B cell (primary cell): ENCODE results near the gene VOPP1. TPM values are rescaled to one million over a fixed set of nuclear protein-coding genes. Genes with fewer than 3 reads are reported as not detected.
A peak's percentile ranks its signal among the peaks of the same experiment; 100 is the strongest.

Experiments
- ATAC-seq: fragments of 200-7000 bp; cut with Tn5 transposase; one replicate; pipeline ENCODE4 v1.10.0; 2021; ENCODE audit warnings: low read depth, mild to moderate bottlenecking, moderate number of reproducible peaks, moderate library complexity
- CTCF ChIA-PET: fragments of 350-600 bp; sonication (Branson Sonifier 250); formaldehyde crosslinking; loops from one replicate; lab custom pipeline; 2021; ENCODE audit warnings: antibody characterized with exemption, inconsistent platforms; lab: Charles Lee
- POLR2A ChIA-PET: fragments of 350-600 bp; sonication (Branson Sonifier 250); formaldehyde crosslinking; loops from one replicate; lab custom pipeline; 2021; ENCODE audit warnings: antibody characterized with exemption; lab: Charles Lee
- DNase-seq: peaks from one replicate; pipeline ENCODE4 v3.0.0; 2013
- H2AFZ ChIP-seq: 2 replicates; pipeline ENCODE4 v1.6.1; 2012; ENCODE audit warnings: mild to moderate bottlenecking, low read depth, low read length; ENCODE audit not compliant: insufficient read depth, poor library complexity, severe bottlenecking
- H3K27ac ChIP-seq, 2 donors: 1 replicate in 1 of 2; 2 replicates in 1 of 2; pipeline ENCODE4 v1.5.1; 2012 to 2013; ENCODE audit warnings: low read length in 2 of 2, mild to moderate bottlenecking in 2 of 2, moderate library complexity in 1 of 2
- H3K27me3 ChIP-seq, 4 experiments: fragments of 200-600 bp in 1 of 4; sonication (generic) in 1 of 4; replicated peaks in 1 of 4; 1 replicate in 2 of 4; 2 replicates in 2 of 4; pipeline versions ENCODE4 v1.6.1 to v1.7.0; 2013 to 2016; ENCODE audit warnings: low read length in 3 of 4, mild to moderate bottlenecking in 2 of 4, mixed read lengths in 1 of 4, moderate library complexity in 1 of 4; ENCODE audit not compliant: insufficient read depth in 4 of 4, control insufficient read depth in 3 of 4; ENCODE audit errors: control extremely low read depth in 1 of 4
- H3K36me3 ChIP-seq, 2 experiments: replicated peaks in 1 of 2; 1 replicate in 1 of 2; 2 replicates in 1 of 2; pipeline versions ENCODE4 v1.6.1 to v1.7.1; 2013; ENCODE audit warnings: low read length in 1 of 2; ENCODE audit not compliant: insufficient read depth in 2 of 2, control insufficient read depth in 1 of 2; ENCODE audit errors: control extremely low read depth in 1 of 2, extremely low read depth in 1 of 2
- H3K4me1 ChIP-seq, 2 donors: fragments of 200-600 bp in 1 of 2; sonication (generic) in 1 of 2; 1 replicate in 1 of 2; 2 replicates in 1 of 2; pipeline versions ENCODE4 v1.5.1 to v1.6.1; 2013 to 2017; ENCODE audit warnings: low read length in 2 of 2; ENCODE audit not compliant: control insufficient read depth in 2 of 2, insufficient read depth in 2 of 2
- H3K4me2 ChIP-seq: replicated peaks from 2 replicates; pipeline ENCODE3; 2012; ENCODE audit warnings: mild to moderate bottlenecking, low read depth, low read length; ENCODE audit not compliant: poor library complexity, severe bottlenecking
- H3K4me3 ChIP-seq, 5 experiments: fragments of 200-600 bp in 1 of 5; sonication (generic) in 1 of 5; 1 replicate in 3 of 5; 2 replicates in 2 of 5; pipeline versions ENCODE4 v1.5.1 to v1.7.0; 2011 to 2016; ENCODE audit warnings: low read length in 4 of 5, mild to moderate bottlenecking in 4 of 5, low read depth in 2 of 5, control low read depth in 1 of 5, moderate library complexity in 1 of 5; ENCODE audit not compliant: insufficient read depth in 1 of 5; ENCODE audit errors: control extremely low read depth in 1 of 5, extremely low read depth in 1 of 5
- H3K79me2 ChIP-seq: fragments of 200-600 bp; sonication (generic); one replicate; pipeline ENCODE4 v1.6.0; 2016; ENCODE audit warnings: low read length; ENCODE audit not compliant: control insufficient read depth, insufficient read depth
- H3K9ac ChIP-seq: fragments of 200-600 bp; sonication (generic); 2 replicates; pipeline ENCODE4 v1.6.1; 2017; ENCODE audit warnings: mild to moderate bottlenecking, low read length, moderate library complexity
- H3K9me3 ChIP-seq, 3 donors: one replicate each; pipeline versions ENCODE4 v1.6.1 to v1.7.1; 2013; ENCODE audit warnings: low read length in 2 of 3; ENCODE audit not compliant: control insufficient read depth in 2 of 3, insufficient read depth in 1 of 3; ENCODE audit errors: control extremely low read depth in 1 of 3
- H4K20me1 ChIP-seq: 2 replicates; pipeline ENCODE4 v1.6.0; 2012; ENCODE audit warnings: mild to moderate bottlenecking, low read length; ENCODE audit not compliant: insufficient read depth, control insufficient read depth, poor library complexity, severe bottlenecking
- H3K27ac Mint-ChIP-seq: one replicate; pipeline ENCODE4 v1.8.0; 2021; ENCODE audit warnings: mixed read lengths
- H3K27me3 Mint-ChIP-seq: one replicate; pipeline ENCODE4 v1.8.0; 2021; ENCODE audit warnings: mixed read lengths
- H3K4me1 Mint-ChIP-seq: one replicate; pipeline ENCODE4 v1.8.0; 2021; ENCODE audit warnings: mixed read lengths
- H3K4me3 Mint-ChIP-seq: one replicate; pipeline ENCODE4 v1.8.0; 2021; ENCODE audit warnings: mixed read lengths
- H3K9me3 Mint-ChIP-seq: one replicate; pipeline ENCODE4 v1.8.0; 2022; ENCODE audit warnings: mixed read lengths; ENCODE audit not compliant: insufficient read depth
- CTCF ChIP-seq: fragments of 200-600 bp; IDR thresholded peaks from one replicate; pipeline ENCODE4 v1.8.0; 2022; ENCODE audit warnings: antibody characterized with exemption, mild to moderate bottlenecking
- EZH2 ChIP-seq: IDR thresholded peaks from 2 replicates; pipeline ENCODE4 v1.6.1; 2012; ENCODE audit warnings: borderline replicate concordance, low read depth, mild to moderate bottlenecking, moderate library complexity, low read length; ENCODE audit not compliant: insufficient read depth, poor library complexity, severe bottlenecking
- WGBS: methylation state at CpG from one replicate; pipeline ENCODE4 v1.1.5; 2013; ENCODE audit warnings: missing lambda C conversion rate; ENCODE audit not compliant: insufficient coverage; 5-methylcytosine and 5-hydroxymethylcytosine counted together
- intact Hi-C: fragments of 100-400 bp; cut with micrococcal nuclease; formaldehyde crosslinking; loops from one replicate; pipeline ENCODE4 v1.10.0; 2022
- polyA plus RNA-seq: library from polyadenylated mRNA; depleted of rRNA; stranded (reverse); fragments of >200 nt; gene quantifications from 2 replicates; pipeline ENCODE4 v1.2.3, GENCODE V29; 2012
- total RNA-seq, 2 donors: library from RNA; stranded (reverse); fragments of 120-200 nt in 1 of 2; gene quantifications; 1 replicate in 1 of 2; 2 replicates in 1 of 2; pipeline versions ENCODE4 v1.2.3 to v1.2.4, GENCODE V29; 2013 to 2022

Gene VOPP1
- total and polyA plus RNA-seq, 2 donors (not counting 1 experiment from before 2014, with no cell fraction given) = 53.2 to 256 TPM

GRCh38 chr7:55556031-55556430 is 16.3 kb downstream of the VOPP1 start:
- H3K9ac ChIP-seq = no peak overlapping the region
- peaks cover 0 to 24% of the 10 kb centered on the region in 2 experiments for H3K36me3 ChIP-seq
- H3K27me3 Mint-ChIP-seq = no peaks in the 10 kb centered on the region
- peaks cover 82% of the 10 kb centered on the region for H4K20me1 ChIP-seq
- no peaks in the 10 kb centered on the region for H3K27me3 ChIP-seq
- H3K4me1 ChIP-seq = peaks cover 89 to 100% of the 10 kb centered on the region in 2 donors
- H3K4me3 Mint-ChIP-seq = peak overlapping the region; percentile 80
- H2AFZ ChIP-seq = no peak overlapping the region
- no peak overlapping the region for H3K4me3 ChIP-seq
- ATAC-seq (no peak), DNase-seq (no peak)
- peak overlapping the region; percentile 79 for H3K27ac Mint-ChIP-seq
- intact Hi-C loops = loop anchor here (2.0 kb wide), 1 partner anchor 21 kb away; no protein-coding TSS in a partner anchor
- peak overlapping the region; percentile 67 for H3K4me2 ChIP-seq
- WGBS = no CpG with 5 or more reads among the region's 1 CpG
- ChIA-PET POLR2A (interaction anchor here (1.4 to 2.2 kb wide), 2 partner anchors 21 to 23 kb away, joined by 4 to 5 read pairs; no protein-coding TSS in a partner anchor), CTCF (interaction anchor here (1.1 to 2.5 kb wide), 5 partner anchors 11 to 42 kb away, joined by 3 to 8 read pairs (median 5); no protein-coding TSS in a partner anchor)
- no peak for TF ChIP-seq EZH2
- no peak for TF ChIP-seq CTCF
- H3K79me2 ChIP-seq = peaks cover 100% of the 10 kb centered on the region
- no peaks in the 10 kb centered on the region for H3K9me3 Mint-ChIP-seq
- H3K4me1 Mint-ChIP-seq = peaks cover 93% of the 10 kb centered on the region
- H3K9me3 ChIP-seq = no peaks in the 10 kb centered on the region
- peak overlapping the region; percentile 52 to 80 for H3K27ac ChIP-seq

GRCh38 chr7:55555160-55555559 is 17.1 kb downstream of the VOPP1 start:
- TF ChIP-seq EZH2 (no peak), CTCF (no peak)
- Histone ChIP-seq H3K9me3 (no peaks in the 10 kb centered on the region), H3K79me2 (peaks cover 100% of the 10 kb centered on the region), H3K27me3 (no peaks in the 10 kb centered on the region), H3K4me3 (no peak overlapping the region), H3K9ac (no peak overlapping the region), H4K20me1 (peaks cover 80% of the 10 kb centered on the region), H3K36me3 (peaks cover 0 to 21% of the 10 kb centered on the region in 2 experiments), H3K27ac (peak overlapping the region in 1 of 2 donors; percentile 80), H3K4me2 (peak overlapping the region; percentile 16), H2AFZ (no peak overlapping the region), H3K4me1 (peaks cover 89 to 100% of the 10 kb centered on the region in 2 donors)
- 79% methylated on average over 7 of the region's 7 CpGs for WGBS
- intact Hi-C loops = no loop called here
- Mint-ChIP-seq H3K4me3 (peak overlapping the region; percentile 47), H3K9me3 (no peaks in the 10 kb centered on the region), H3K27me3 (no peaks in the 10 kb centered on the region), H3K4me1 (peaks cover 93% of the 10 kb centered on the region), H3K27ac (peak overlapping the region; percentile 79)
- ATAC-seq (no peak), DNase-seq (no peak)
- ChIA-PET POLR2A (interaction anchor here (0.5 to 2.2 kb wide), 3 partner anchors 11 to 22 kb away, joined by 3 to 5 read pairs (median 4); no protein-coding TSS in a partner anchor), CTCF (interaction anchor here (1.0 to 2.5 kb wide), 8 partner anchors 11 to 43 kb away, joined by 3 to 8 read pairs (median 4); no protein-coding TSS in a partner anchor)
